HL-60/S4 treated with phorbol 12-myristate 13-acetate at 8.2 ng/mL for 4 days and 3 days (cell line): ENCODE measurements around the gene SP1.
"Not testable (repeated sequence)": the region's sequence is repeated elsewhere in the genome, so short reads cannot be mapped to it uniquely, and the experiment has no call there.

Experiments
- in situ Hi-C: fragments of 300-500 bp; cut with MboI; formaldehyde crosslinking; loops from 2 replicates; pipeline ENCODE4 v1.15.0; 2022; ENCODE audit warnings: low sequenced_read_pairs

The SP1 gene

GRCh38 chr12:53402871-53403270 lies 22.9 kb downstream of the SP1 start:
- in situ Hi-C loops: no loop called here

GRCh38 chr12:53410951-53411350 lies 31.0 kb downstream of the SP1 start:
- in situ Hi-C loops: no loop called here

- in situ Hi-C loops: no loop called here
These were observed 33.7 kb downstream of the SP1 start for GRCh38 chr12:53413485-53414204.

- in situ Hi-C loops: no loop called here
These were observed 34.9 kb downstream of the SP1 start for GRCh38 chr12:53414756-53415417.

- in situ Hi-C loops: not testable (repeated sequence)
These were observed 35.9 kb downstream of the SP1 start for GRCh38 chr12:53415752-53416389.

- in situ Hi-C loops: not testable (repeated sequence)
These were observed 37.4 kb downstream of the SP1 start for GRCh38 chr12:53417291-53417816.

- in situ Hi-C loops: no loop called here
These were observed 38.2 kb downstream of the SP1 start for GRCh38 chr12:53418221-53418620.

GRCh38 chr12:53419756-53420155 lies 39.8 kb downstream of the SP1 start:
- in situ Hi-C loops: loop anchor here (10.0 kb wide), 1 partner anchor 65 kb away; no protein-coding TSS in a partner anchor

- in situ Hi-C loops: loop anchor here (10.0 kb wide), 1 partner anchor 67 kb away; no protein-coding TSS in a partner anchor
These were observed 42.3 kb downstream of the SP1 start for GRCh38 chr12:53422247-53422646.

- in situ Hi-C loops: loop anchor here (10.0 kb wide), 1 partner anchor 69 kb away; no protein-coding TSS in a partner anchor
These were observed 43.6 kb downstream of the SP1 start, which contains the start of gene AMHR2 for GRCh38 chr12:53423597-53423996. TSS of gene AMHR2 (plus strand) at chr12:53423855. CDS start at chr12:53423935, 80 bp downstream.

GRCh38 chr12:53424626-53425514 lies 44.9 kb downstream of the SP1 start:
- in situ Hi-C loops: loop anchor here (10.0 kb wide), 1 partner anchor 70 kb away; no protein-coding TSS in a partner anchor

GRCh38 chr12:53425515-53426150 lies 45.7 kb downstream of the SP1 start:
- in situ Hi-C loops: loop anchor here (10.0 kb wide), 1 partner anchor 71 kb away; no protein-coding TSS in a partner anchor

GRCh38 chr12:53427905-53428594 lies 48.1 kb downstream of the SP1 start:
- in situ Hi-C loops: loop anchor here (10.0 kb wide), 1 partner anchor 73 kb away; no protein-coding TSS in a partner anchor

GRCh38 chr12:53428741-53429140 lies 48.8 kb downstream of the SP1 start:
- in situ Hi-C loops: loop anchor here (10.0 kb wide), 1 partner anchor 74 kb away; no protein-coding TSS in a partner anchor

- in situ Hi-C loops: no loop called here
These were observed 50.1 kb downstream of the SP1 start for GRCh38 chr12:53430116-53430515.

GRCh38 chr12:53431187-53431586 lies 51.2 kb downstream of the SP1 start:
- in situ Hi-C loops: no loop called here

- in situ Hi-C loops: not testable (repeated sequence)
These were observed 55.4 kb downstream of the SP1 start for GRCh38 chr12:53435326-53435725.

- in situ Hi-C loops: not testable (repeated sequence)
These were observed 59.6 kb downstream of the SP1 start for GRCh38 chr12:53439582-53439981.
